Measurements from ENCODE around the gene TRIM26.

The TRIM26 gene

GRCh38 chr6:30163090-30163917 is 49.9 kb downstream of the TRIM26 start, which contains the start of gene TRIM15:
Gene TRIM15 (plus strand): TSS chr6:30163546. CDS start chr6:30163685, 139 bp downstream.
- Histone ChIP-seq H3K27me3 (ENCODE audit: insufficient read depth, insufficient read length) (no peaks in the 10 kb centered on the region), H3K4me3 (ENCODE audit: insufficient read length, low read depth) (no peak within 1 kb of the TSS), H3K36me3 (ENCODE audit: insufficient read depth, insufficient read length, low read length) (no peaks in the 10 kb centered on the region), H3K9ac (ENCODE audit: insufficient read length, low read depth) (no peak within 1 kb of the TSS), H3K4me1 (ENCODE audit: insufficient read depth, insufficient read length) (peaks cover 5% of the 10 kb centered on the region), H3K9me3 (ENCODE audit: insufficient read depth, low read length) (no peaks in the 10 kb centered on the region)
- no peak for DNase-seq (ENCODE audit: low read depth, low spot score)
- TF ChIP-seq SUZ12 (IDR thresholded peaks at IDR 0.05; ENCODE audit: extremely low read depth, insufficient read depth, insufficient read length), result no peak
- no peak for TF ChIP-seq YY1 (IDR thresholded peaks at IDR 0.05; ENCODE audit: insufficient read depth, insufficient read length)
- TF ChIP-seq ZNF274 (IDR thresholded peaks at IDR 0.05; ENCODE audit: low read depth, low read length), result no peak

DNA sequence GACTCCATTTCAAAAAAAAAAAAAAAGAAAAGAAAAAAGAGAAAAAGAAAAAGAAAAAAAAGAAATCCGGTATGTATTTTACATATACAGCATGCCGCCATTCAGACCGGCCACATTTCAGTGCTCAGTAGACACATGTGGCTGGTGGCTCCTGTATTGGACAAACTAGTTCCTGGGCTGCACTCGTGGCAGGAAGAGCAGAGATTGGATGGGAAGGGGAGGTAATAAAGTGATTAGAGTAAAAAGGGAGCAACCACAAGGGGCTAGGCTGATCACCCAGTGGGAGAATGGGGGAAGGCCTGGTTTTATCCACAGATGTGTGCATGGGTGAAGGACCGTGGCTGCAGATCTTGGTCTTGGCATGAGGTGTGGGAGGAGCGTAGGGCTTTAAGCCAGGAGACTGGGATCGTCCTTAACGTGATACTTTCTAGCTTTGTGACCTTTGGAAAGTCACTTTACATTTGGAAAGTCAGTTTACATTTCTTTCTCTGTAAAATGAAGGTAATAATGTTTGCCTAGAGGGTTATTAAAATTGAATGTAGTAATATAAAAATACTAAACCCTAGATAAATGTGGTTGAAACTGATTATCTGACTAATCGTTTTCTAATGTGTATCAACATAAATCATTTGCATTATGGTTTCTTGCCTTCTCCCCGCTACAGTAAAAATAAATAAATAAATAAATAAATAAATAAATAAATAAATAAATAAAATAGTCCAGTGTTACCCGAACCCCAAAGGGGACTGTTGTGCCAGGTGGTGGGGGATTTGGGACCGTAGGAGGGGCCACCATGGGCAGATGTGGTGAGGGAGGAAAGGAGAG is 50.7 kb downstream of the TRIM26 start:
- H3K9me3 ChIP-seq (ENCODE audit: insufficient read depth, low read length), result no peaks in the 10 kb centered on the region
- TF ChIP-seq SUZ12 (IDR thresholded peaks at IDR 0.05; ENCODE audit: extremely low read depth, insufficient read depth, insufficient read length) (no peak), YY1 (IDR thresholded peaks at IDR 0.05; ENCODE audit: insufficient read depth, insufficient read length) (no peak), ZNF274 (IDR thresholded peaks at IDR 0.05; ENCODE audit: low read depth, low read length) (no peak)
- H3K27me3 ChIP-seq (ENCODE audit: insufficient read depth, insufficient read length), result no peaks in the 10 kb centered on the region
- no peak overlapping the region for H3K4me3 ChIP-seq (ENCODE audit: insufficient read length, low read depth)
- H3K9ac ChIP-seq (ENCODE audit: insufficient read length, low read depth), result no peak overlapping the region
- DNase-seq (ENCODE audit: low read depth, low spot score), result no peak
- H3K4me1 ChIP-seq (ENCODE audit: insufficient read depth, insufficient read length), result peaks cover 5% of the 10 kb centered on the region
- H3K36me3 ChIP-seq (ENCODE audit: insufficient read depth, insufficient read length, low read length), result no peaks in the 10 kb centered on the region

DNA sequence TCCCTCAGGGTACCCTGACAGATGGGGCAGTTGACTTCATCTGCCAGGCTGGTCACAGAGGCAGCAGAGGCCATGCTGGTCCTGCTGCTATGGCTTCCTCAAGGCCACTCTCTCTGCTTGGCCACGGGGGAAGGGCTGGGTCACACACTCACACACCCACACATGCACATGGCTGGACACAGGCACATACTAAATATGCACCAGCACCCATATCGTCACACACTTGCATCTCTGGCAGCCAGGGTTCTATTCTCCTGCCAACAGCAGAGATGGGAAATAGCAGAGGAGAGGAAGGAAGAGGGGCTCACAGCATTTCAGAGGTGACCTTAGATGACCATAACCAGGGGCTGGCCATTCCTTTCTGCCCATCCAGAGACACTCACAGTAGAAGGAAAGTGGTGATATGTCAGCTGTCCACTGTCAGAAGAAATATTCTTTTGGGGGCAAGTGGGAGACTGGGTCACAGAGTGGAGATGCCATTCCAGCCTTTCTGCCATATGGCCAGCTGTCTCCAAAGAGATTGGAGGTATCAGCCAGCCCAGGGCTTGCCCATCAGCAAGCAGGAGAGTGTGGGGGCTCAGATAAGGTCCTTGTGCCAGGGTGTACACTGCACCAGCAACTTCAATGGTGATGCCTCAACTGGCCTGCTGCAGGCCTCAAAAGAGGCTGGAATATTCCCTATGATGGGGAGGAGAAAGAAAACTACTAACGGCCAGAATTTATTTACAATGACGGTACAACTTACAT is 52.2 kb downstream of the TRIM26 start, which contains the start of gene TRIM10:
TSS of gene TRIM10 (minus strand) at position 427 of the 747 bp plus-strand sequence. CDS start at position 74, 353 bp downstream.
- Histone ChIP-seq H3K4me1 (ENCODE audit: insufficient read depth, insufficient read length) (peaks cover 5% of the 10 kb centered on the region), H3K4me3 (ENCODE audit: insufficient read length, low read depth) (no peak within 1 kb of the TSS), H3K36me3 (ENCODE audit: insufficient read depth, insufficient read length, low read length) (no peaks in the 10 kb centered on the region), H3K27me3 (ENCODE audit: insufficient read depth, insufficient read length) (no peaks in the 10 kb centered on the region), H3K9me3 (ENCODE audit: insufficient read depth, low read length) (no peaks in the 10 kb centered on the region), H3K9ac (ENCODE audit: insufficient read length, low read depth) (no peak within 1 kb of the TSS)
- TF ChIP-seq SUZ12 (IDR thresholded peaks at IDR 0.05; ENCODE audit: extremely low read depth, insufficient read depth, insufficient read length), result no peak
- TF ChIP-seq ZNF274 (IDR thresholded peaks at IDR 0.05; ENCODE audit: low read depth, low read length), result no peak
- TF ChIP-seq YY1 (IDR thresholded peaks at IDR 0.05; ENCODE audit: insufficient read depth, insufficient read length), result no peak
- DNase-seq (ENCODE audit: low read depth, low spot score), result no peak

DNA sequence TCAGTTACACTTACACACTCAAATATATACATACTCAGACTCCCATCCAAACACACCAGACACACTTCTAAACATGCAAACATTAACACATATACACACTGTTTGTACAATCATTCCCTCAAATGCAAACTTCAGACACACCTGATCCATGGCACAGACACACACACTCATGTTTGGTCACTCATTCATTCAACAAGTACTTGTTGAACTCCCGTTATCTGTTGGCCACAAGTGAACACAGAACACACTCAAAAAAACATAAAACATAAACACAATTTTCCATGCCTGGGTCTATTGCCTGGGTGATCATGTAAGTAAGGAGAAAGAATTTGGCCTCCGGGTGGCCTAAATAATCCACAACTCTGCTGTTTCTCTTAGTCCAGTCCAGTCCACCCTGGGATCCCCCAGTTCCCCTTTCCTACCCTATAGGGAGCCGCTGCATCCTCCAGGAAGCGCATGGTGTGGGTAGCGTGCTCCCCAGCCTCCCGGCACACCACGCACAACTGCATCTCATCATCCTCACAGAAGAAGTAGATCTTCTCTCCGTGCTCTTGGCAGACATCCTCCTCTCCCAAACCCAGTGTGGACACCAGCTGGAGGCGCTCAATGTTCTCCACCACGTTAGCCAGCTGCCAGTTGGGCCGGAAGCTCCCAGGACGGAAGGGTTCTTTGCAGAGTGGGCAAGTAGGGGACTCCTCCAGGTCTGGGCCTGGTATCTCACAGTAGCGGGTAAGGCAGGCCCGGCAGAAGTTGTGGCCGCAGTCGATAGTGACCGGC is 53.0 kb downstream of the TRIM26 start:
- no peaks in the 10 kb centered on the region for H3K36me3 ChIP-seq (ENCODE audit: insufficient read depth, insufficient read length, low read length)
- DNase-seq (ENCODE audit: low read depth, low spot score), result no peak
- no peak overlapping the region for H3K9ac ChIP-seq (ENCODE audit: insufficient read length, low read depth)
- H3K4me1 ChIP-seq (ENCODE audit: insufficient read depth, insufficient read length), result peaks cover 5% of the 10 kb centered on the region
- no peak for TF ChIP-seq YY1 (IDR thresholded peaks at IDR 0.05; ENCODE audit: insufficient read depth, insufficient read length)
- TF ChIP-seq ZNF274 (IDR thresholded peaks at IDR 0.05; ENCODE audit: low read depth, low read length), result no peak
- TF ChIP-seq SUZ12 (IDR thresholded peaks at IDR 0.05; ENCODE audit: extremely low read depth, insufficient read depth, insufficient read length), result no peak
- no peaks in the 10 kb centered on the region for H3K27me3 ChIP-seq (ENCODE audit: insufficient read depth, insufficient read length)
- no peaks in the 10 kb centered on the region for H3K9me3 ChIP-seq (ENCODE audit: insufficient read depth, low read length)
- no peak overlapping the region for H3K4me3 ChIP-seq (ENCODE audit: insufficient read length, low read depth)

GRCh38 chr6:30158475-30159040 is 54.6 kb downstream of the TRIM26 start:
- no peak overlapping the region for H3K9ac ChIP-seq (ENCODE audit: insufficient read length, low read depth)

GRCh38 chr6:30157999-30158398 is 55.2 kb downstream of the TRIM26 start:
- peaks cover 1% of the 10 kb centered on the region for H3K4me1 ChIP-seq (ENCODE audit: insufficient read depth, insufficient read length)
- H3K9me3 ChIP-seq (ENCODE audit: insufficient read depth, low read length), result no peaks in the 10 kb centered on the region
- H3K9ac ChIP-seq (ENCODE audit: insufficient read length, low read depth), result no peak overlapping the region
- no peak for TF ChIP-seq SUZ12 (IDR thresholded peaks at IDR 0.05; ENCODE audit: extremely low read depth, insufficient read depth, insufficient read length)
- TF ChIP-seq ZNF274 (IDR thresholded peaks at IDR 0.05; ENCODE audit: low read depth, low read length), result no peak
- no peaks in the 10 kb centered on the region for H3K27me3 ChIP-seq (ENCODE audit: insufficient read depth, insufficient read length)
- no peaks in the 10 kb centered on the region for H3K36me3 ChIP-seq (ENCODE audit: insufficient read depth, insufficient read length, low read length)
- H3K4me3 ChIP-seq (ENCODE audit: insufficient read length, low read depth), result no peak overlapping the region
- no peak for DNase-seq (ENCODE audit: low read depth, low spot score)

More at GRCh38 chr6:30158475-30159040, 54.6 kb downstream of the TRIM26 start:
- TF ChIP-seq YY1 (IDR thresholded peaks at IDR 0.05; ENCODE audit: insufficient read depth, insufficient read length) (no peak), ZNF274 (IDR thresholded peaks at IDR 0.05; ENCODE audit: low read depth, low read length) (no peak), SUZ12 (IDR thresholded peaks at IDR 0.05; ENCODE audit: extremely low read depth, insufficient read depth, insufficient read length) (no peak)
- DNase-seq (ENCODE audit: low read depth, low spot score), result no peak
- Histone ChIP-seq H3K9me3 (ENCODE audit: insufficient read depth, low read length) (no peaks in the 10 kb centered on the region), H3K4me3 (ENCODE audit: insufficient read length, low read depth) (no peak overlapping the region), H3K4me1 (ENCODE audit: insufficient read depth, insufficient read length) (peaks cover 5% of the 10 kb centered on the region), H3K36me3 (ENCODE audit: insufficient read depth, insufficient read length, low read length) (no peaks in the 10 kb centered on the region), H3K27me3 (ENCODE audit: insufficient read depth, insufficient read length) (no peaks in the 10 kb centered on the region)
